ENCODE data around the gene PNPLA5. TPM values are rescaled to one million over a fixed set of nuclear protein-coding genes. Genes with fewer than 3 reads are reported as not detected.

Gene PNPLA5
- total RNA-seq, 2 experiments from 2014 or later: 0.15 TPM; not detected in 1

GRCh38 chr22:43860831-43861230 is 31.0 kb downstream of the PNPLA5 start:
- no peaks in the 10 kb centered on the region for H3K9me3 ChIP-seq (ENCODE audit: low read length)
- no TSS peak for BruUV-seq (replicated peaks)
- no peaks in the 10 kb centered on the region for H3K79me2 ChIP-seq (ENCODE audit: insufficient read depth, low read depth, low read length)
- no peak for TF ChIP-seq EZH2phosphoT487 (IDR thresholded peaks at IDR 0.05; ENCODE audit: borderline replicate concordance, low read depth, low read length)
- TF ChIP-seq CTCF (conservative IDR thresholded peaks at IDR 0.05; ENCODE audit: low read length): no peak
- no peaks in the 10 kb centered on the region for H3K9me2 ChIP-seq (ENCODE audit: insufficient read depth, low read length)
- H3K4me2 ChIP-seq (ENCODE audit: low read length): no peak overlapping the region
- DNase-seq (ENCODE audit: low spot score): no peak
- no peaks in the 10 kb centered on the region for H3K4me1 ChIP-seq (ENCODE audit: insufficient read depth, low read length, poor library complexity, severe bottlenecking)
- no peak overlapping the region for H2AFZ ChIP-seq (ENCODE audit: low read length)
- H4K20me1 ChIP-seq (ENCODE audit: insufficient read depth, low read length): no peaks in the 10 kb centered on the region
- no peak overlapping the region for H3K27ac ChIP-seq (ENCODE audit: low read depth, low read length, poor library complexity, severe bottlenecking)
- POLR2A ChIA-PET: no interaction called here
- H3K4me3 ChIP-seq (ENCODE audit: low read depth, low read length, poor library complexity, severe bottlenecking): no peak overlapping the region
- intact Hi-C loops (cut with micrococcal nuclease; ENCODE audit: unreplicated experiment): no loop called here
- CTCF ChIA-PET (ENCODE audit: unreplicated experiment): no interaction called here
- no peaks in the 10 kb centered on the region for H3K36me3 ChIP-seq (ENCODE audit: insufficient read depth, low read length)

GRCh38 chr22:43860126-43860525 is 31.7 kb downstream of the PNPLA5 start:
- H3K4me1 ChIP-seq (ENCODE audit: insufficient read depth, low read length, poor library complexity, severe bottlenecking): no peaks in the 10 kb centered on the region
- no peaks in the 10 kb centered on the region for H3K9me2 ChIP-seq (ENCODE audit: insufficient read depth, low read length)
- no peak for DNase-seq (ENCODE audit: low spot score)
- H2AFZ ChIP-seq (ENCODE audit: low read length): no peak overlapping the region
- no peak overlapping the region for H3K27ac ChIP-seq (ENCODE audit: low read depth, low read length, poor library complexity, severe bottlenecking)
- no peak overlapping the region for H3K4me3 ChIP-seq (ENCODE audit: low read depth, low read length, poor library complexity, severe bottlenecking)
- POLR2A ChIA-PET: no interaction called here
- no peak overlapping the region for H3K4me2 ChIP-seq (ENCODE audit: low read length)
- no peaks in the 10 kb centered on the region for H3K9me3 ChIP-seq (ENCODE audit: low read length)
- BruUV-seq (replicated peaks): no TSS peak
- no peaks in the 10 kb centered on the region for H3K36me3 ChIP-seq (ENCODE audit: insufficient read depth, low read length)
- no peaks in the 10 kb centered on the region for H3K79me2 ChIP-seq (ENCODE audit: insufficient read depth, low read depth, low read length)
- intact Hi-C loops (cut with micrococcal nuclease; ENCODE audit: unreplicated experiment): no loop called here
- CTCF ChIA-PET (ENCODE audit: unreplicated experiment): no interaction called here
- no peak for TF ChIP-seq EZH2phosphoT487 (IDR thresholded peaks at IDR 0.05; ENCODE audit: borderline replicate concordance, low read depth, low read length)
- no peak for TF ChIP-seq CTCF (conservative IDR thresholded peaks at IDR 0.05; ENCODE audit: low read length)
- H4K20me1 ChIP-seq (ENCODE audit: insufficient read depth, low read length): no peaks in the 10 kb centered on the region

GRCh38 chr22:43859621-43860020 is 32.2 kb downstream of the PNPLA5 start:
- H3K4me1 ChIP-seq (ENCODE audit: insufficient read depth, low read length, poor library complexity, severe bottlenecking): no peaks in the 10 kb centered on the region
- H3K4me3 ChIP-seq (ENCODE audit: low read depth, low read length, poor library complexity, severe bottlenecking): no peak overlapping the region
- no TSS peak for BruUV-seq (replicated peaks)
- POLR2A ChIA-PET: no interaction called here
- CTCF ChIA-PET (ENCODE audit: unreplicated experiment): no interaction called here
- no peaks in the 10 kb centered on the region for H3K9me2 ChIP-seq (ENCODE audit: insufficient read depth, low read length)
- H4K20me1 ChIP-seq (ENCODE audit: insufficient read depth, low read length): no peaks in the 10 kb centered on the region
- H3K9me3 ChIP-seq (ENCODE audit: low read length): no peaks in the 10 kb centered on the region
- DNase-seq (ENCODE audit: low spot score): no peak
- no peak overlapping the region for H2AFZ ChIP-seq (ENCODE audit: low read length)
- no peak overlapping the region for H3K27ac ChIP-seq (ENCODE audit: low read depth, low read length, poor library complexity, severe bottlenecking)
- TF ChIP-seq EZH2phosphoT487 (IDR thresholded peaks at IDR 0.05; ENCODE audit: borderline replicate concordance, low read depth, low read length) (no peak), CTCF (conservative IDR thresholded peaks at IDR 0.05; ENCODE audit: low read length) (no peak)
- no peaks in the 10 kb centered on the region for H3K36me3 ChIP-seq (ENCODE audit: insufficient read depth, low read length)
- H3K79me2 ChIP-seq (ENCODE audit: insufficient read depth, low read depth, low read length): no peaks in the 10 kb centered on the region
- H3K4me2 ChIP-seq (ENCODE audit: low read length): no peak overlapping the region
- intact Hi-C loops (cut with micrococcal nuclease; ENCODE audit: unreplicated experiment): no loop called here

All from OCI-LY7 (cell line).